ENCODE results near the gene QKI.
A peak's percentile ranks its signal among the peaks of the same experiment; 100 is the strongest.

QKI gene

DNA sequence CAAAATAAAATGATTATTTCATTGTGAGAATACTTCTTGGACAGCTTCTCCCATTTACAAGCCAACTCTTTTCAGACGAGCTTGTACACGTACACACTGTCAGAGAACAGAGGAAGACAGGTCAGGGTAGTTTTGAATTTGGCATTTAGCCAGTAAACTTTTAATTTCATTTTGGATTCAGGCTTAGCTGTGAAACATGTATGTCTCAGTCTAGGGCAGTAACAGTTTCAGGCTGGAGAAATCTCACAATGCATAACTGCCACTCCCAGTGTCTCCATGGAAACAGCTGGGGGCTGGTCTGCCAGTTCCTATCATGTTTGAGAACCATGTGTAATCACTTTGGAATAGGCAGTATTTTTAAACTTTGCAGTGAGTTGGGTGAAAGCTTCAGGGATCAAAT is 22.0 kb upstream of the QKI start:
- DNase-seq: no peak

DNA sequence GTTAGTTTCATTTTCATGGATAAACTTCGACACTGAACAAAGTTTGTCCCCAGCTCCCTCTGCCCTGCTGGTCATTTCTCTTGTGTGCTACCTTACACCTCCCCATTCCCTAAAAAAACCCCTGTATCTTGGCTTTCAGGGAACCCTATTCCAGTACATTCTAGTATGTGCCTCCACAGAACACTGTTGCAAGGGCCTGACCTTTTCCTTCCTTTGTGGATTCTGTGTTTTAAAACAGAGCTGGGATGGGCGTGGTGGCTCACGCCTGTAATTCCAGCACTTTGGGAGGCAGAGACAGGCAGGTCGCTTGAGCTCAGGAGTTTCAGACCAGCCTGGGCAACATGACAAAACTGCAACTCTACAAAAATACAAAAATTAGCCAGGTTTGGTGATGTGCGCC is 20.6 kb upstream of the QKI start:
- no peak for DNase-seq

DNA sequence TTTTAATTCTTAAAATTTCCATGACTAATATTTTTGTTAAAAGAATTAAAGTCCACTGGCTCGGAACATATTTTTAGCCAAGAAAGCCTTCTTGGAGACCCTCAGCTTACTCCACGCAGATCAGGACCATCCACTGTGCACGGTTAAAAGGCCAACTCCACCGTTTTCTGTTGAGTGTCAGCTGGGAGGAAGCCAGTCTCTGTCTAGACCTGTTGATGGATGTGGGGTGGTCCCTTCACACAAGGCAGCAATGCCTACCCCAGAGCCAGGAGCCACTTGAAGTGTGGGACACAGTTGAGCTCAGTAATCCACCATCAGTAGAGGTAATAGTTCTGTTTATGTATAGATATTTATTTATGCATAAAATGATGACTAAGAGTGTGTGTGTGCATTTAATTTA is 19.9 kb upstream of the QKI start:
- no peak for DNase-seq

DNA sequence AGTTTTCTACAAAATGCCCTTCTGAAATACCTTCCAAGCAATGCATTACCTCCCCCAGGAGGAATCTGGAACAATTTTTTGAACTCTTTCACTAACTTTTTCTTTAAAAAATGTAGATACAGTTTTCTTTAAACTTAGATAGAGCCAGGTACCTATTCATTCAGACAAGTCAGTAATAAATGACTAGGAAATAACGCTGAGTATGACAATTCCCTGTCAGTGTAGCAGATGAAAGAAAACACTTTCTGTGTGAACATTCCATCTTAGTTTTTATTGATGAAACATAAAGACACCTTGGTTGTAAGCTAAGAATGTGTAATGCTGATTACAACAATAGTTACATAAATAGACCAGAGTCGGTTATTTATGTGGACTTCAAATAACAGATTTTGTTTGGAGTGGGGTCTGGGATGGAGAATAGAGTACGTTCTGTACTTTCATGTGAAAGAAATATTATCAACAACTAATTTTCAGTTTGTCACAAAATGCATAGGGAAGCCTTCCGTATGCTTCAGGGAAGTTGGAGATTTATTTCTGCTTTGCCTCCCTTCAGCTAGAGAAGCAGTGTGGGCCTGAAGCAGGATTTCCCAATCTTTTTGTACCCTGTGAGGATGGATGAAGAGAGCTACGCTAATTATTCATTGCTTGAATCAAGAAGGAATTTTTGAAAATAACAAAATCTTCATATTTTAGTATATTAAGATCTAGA is 19.2 kb upstream of the QKI start:
- no peak for DNase-seq

DNA sequence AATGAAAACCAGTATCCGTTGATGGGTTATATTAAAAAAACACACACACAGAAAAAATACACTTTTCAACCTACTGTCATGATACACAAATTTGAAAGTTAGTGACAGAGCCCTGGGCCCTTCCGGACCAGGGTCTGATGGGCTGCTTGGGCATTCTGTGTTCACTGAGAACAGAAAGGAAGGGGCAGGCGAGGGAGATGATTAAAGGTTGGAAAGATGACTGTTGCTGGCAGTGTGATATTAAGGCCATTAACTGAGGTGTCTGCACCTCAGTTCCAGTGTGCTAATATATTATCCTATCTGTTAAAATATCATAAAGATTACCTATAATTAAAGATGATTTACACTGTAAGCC is 18.7 kb upstream of the QKI start:
- DNase-seq: no peak

DNA sequence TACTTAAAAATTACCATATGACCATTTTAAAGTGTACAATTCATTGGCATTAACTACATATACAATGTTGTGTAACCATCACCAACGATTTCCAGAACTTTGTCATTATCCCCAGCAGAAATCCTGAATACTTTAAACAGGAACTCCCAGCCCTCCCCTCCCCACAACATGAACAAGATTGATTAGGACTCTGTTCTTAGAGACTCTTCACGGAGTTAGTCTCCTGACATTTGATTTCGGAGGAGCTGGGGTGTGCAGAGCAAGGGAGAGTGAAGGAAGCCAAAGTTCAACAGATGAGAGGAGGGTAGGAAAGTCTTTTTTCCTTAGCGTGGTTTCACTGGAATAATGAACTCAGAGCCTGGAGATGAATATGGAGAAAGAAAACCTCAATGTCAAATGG is 17.2 kb upstream of the QKI start:
- no peak for DNase-seq

DNA sequence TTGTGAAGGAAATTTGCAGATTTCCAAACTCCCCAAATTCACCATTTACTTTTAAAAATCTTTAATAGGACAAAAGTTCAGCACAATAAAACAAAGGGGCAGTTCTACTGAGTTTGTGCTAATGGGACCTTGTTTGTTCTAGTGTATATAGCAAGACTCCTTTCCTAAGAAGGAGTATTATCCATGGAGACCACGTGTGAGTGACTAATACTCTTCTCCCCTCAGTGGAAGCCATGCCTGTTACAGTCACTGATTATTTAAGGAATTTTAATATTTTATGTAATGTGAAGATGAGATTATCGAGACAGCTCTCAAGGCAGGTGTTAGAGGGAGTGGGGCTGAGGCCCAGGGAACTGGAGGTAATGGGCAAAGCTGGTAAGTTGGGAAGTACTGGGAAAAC is 16.4 kb upstream of the QKI start:
- DNase-seq: no peak

DNA sequence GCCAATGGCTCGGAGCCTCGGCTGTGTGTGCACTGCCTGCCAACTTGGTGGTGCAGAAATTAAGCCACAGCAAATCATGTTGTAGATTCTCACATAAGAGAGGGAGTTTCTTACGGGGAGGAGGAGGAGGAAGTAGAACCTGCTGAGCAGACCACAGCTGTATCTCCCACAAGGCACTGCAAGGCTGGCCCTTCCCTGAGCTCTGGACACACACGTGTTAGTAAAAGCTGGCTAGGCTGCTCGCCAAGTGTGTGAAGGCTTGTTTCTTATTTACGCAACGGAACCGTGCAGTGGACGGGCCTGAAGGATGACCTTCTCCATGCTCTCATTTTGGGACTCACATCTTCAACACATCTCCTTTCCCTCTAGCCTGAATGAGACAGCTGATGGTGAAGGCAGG is 15.7 kb upstream of the QKI start:
- no peak for DNase-seq

DNA sequence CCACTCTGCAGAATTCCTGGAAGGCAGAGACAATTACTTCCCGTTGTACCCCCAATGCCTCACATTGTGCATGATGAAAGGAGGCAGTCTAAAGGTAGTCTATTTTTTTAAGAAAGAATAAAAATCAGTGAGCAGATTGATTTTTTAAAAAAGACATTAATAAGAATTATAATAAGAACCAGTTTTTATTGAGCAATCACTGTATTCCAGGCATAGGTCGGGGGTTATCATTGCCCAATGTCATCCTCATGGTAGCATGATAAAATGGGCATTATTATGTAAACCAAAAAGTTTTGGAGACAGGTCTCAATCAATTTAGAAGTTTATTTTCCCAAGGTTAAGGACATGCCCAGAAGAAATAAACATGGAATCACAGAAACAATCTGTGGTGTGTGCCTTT is 14.0 kb upstream of the QKI start:
- DNase-seq: no peak

DNA sequence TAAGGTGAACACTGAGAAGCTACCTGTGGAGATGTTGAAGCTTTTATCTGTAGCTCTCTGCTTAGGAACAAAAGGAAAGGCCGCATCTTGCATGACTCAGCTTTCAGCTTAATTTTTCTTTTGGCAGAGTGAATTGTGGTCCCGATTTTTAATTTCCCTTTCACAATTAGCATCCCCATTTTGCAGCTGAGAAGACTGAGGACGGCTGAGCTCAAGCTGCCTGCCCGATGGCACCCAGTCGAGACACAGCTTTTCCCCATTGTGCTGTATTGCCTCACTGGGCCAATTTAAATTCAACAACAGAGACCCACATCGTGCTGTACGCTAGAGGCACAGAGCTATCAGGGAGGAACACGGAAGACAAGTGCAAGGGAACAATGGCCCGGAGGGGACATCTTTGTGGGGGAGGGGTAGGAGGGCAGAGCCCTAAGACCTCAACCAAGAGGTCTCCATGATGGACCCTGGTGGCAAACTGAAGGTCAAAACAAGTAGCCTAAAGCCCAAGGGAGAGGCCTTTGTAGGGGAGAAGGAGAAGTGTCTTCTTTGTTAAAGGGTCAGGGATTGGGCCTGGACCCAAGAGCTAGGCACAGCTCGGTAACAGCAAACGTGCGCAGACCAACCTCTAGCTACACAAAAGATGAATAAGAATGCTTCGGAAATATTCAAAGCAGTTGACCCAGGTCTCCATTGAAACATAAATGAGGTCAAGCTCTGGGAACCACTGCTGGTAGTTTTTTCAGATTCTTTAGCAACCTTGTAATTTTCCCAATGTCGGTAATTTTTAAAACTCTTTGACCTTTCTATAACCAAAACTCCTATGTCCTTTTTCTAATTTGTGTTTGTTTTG is 13.3 kb upstream of the QKI start:
- DNase-seq: no peak

DNA sequence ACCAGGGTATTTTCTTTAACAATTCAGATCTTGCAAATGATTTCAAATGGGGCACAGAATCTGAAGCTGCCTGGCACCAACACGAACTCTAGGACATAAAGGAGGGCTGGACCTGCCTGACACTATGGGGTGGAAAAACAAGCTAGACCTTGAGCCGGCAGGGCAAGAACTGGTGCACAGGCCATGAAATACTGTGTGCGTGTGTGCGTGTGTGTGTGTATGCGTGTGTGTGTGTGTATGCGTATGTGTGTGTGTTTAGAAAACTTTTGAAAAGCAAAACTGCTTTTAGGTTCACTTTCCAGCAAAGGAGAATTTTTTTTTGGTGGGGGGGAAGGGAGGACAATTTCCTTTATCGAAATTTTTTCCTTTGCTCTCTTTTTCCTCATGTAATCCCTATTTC is 11.9 kb upstream of the QKI start:
- DNase-seq: no peak

DNA sequence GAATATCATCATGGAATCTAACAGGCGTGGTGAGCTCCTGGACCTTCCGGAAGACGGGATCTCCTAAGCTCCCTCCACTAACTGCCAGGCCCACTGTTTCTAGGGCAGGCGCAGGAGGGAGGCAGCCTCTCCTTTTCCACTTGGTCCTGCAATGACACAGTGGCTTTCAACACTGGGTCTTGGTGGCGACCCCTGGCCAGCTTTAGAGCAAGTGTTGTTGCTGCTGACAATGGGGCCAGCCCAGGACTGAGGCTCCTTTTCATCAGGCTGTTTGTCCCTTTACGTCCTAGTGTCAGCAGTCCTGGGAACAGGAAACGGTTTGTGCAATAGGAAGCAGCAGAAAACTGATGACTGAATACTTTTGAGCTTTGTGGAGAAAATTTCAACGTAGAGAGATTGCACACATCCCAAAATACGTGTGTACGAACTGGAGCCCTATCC is 9.7 kb upstream of the QKI start:
- no peak for DNase-seq

DNA sequence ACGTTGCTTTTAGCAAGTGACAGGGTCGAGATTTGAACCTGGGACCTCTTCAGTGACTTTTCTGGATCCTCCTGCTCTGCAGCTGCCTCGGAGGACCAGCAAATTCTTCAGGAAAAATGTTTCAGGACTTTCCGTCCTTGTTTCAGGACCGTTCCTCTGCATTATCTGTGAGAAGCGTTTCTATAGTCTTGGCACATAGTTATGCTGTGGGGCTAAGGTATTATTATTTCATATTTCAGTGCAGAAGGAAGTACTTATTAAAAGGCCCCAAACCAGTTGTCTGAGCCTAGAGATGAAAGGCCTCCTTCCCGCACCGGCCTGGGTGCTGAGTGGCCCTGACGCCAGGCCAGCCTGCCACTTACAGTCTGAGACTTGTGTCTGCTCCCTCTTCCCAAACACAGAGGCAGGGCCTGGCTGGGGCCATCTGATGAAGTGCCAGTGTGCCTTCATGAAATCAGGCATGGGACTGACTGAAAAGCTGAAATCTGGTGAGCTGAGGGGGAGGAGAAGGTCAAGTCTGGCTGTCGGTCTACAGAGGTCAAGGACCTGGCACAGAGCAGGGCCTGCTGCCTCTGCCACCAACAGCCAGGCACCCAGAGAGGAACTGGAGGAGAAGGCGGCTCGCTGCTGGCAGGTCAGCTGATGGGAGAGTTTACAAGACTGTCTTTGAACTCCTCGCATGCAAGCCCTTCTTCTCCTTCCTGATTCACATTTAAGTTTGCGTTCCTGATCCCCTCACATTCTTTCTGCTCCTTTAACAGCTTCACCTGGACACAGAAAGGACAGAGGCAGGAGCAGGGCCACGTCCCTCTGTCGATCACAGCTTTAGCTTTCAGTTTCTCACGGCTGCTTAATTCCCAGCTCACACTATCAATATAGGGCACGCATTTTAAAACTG is 8.9 kb upstream of the QKI start:
- no peak for DNase-seq

DNA sequence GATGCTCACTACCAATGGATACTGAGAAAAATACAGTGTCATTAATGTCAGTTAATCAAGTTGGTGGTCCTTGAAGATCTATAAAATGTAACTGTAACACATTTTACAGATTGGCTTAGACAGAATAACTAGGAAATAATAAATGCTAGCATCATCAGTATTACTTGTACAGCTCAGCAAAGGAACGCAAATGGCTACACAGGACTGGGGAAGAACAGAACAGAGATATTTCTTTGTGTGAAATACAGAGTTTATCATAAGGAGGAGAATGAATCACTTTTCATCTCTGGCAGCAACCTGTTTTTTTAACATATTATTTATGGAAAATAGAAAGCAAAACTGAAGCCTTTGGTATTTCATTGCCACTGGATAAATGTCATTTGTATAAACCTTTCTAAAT is 8.2 kb upstream of the QKI start:
- no peak for DNase-seq

DNA sequence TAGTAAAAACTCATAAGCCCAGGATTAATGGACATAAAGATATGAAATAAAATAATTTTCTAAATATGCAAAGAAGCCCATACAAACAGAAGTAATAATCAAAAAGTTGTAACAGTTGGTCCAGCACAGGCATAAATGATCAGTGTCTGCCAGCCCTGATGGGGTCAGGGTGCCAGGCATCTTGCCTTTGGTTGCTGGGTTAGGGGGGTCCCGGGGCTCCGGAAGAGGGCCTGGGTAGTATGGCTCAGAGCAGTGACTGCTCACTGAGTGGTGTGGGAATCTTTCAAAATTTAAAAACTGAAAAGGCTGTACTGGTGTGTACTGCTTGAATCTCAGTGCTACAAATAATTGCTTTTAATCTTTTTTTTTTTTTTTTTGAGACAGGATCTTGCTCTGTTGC is 7.7 kb upstream of the QKI start:
- no peak for DNase-seq

DNA sequence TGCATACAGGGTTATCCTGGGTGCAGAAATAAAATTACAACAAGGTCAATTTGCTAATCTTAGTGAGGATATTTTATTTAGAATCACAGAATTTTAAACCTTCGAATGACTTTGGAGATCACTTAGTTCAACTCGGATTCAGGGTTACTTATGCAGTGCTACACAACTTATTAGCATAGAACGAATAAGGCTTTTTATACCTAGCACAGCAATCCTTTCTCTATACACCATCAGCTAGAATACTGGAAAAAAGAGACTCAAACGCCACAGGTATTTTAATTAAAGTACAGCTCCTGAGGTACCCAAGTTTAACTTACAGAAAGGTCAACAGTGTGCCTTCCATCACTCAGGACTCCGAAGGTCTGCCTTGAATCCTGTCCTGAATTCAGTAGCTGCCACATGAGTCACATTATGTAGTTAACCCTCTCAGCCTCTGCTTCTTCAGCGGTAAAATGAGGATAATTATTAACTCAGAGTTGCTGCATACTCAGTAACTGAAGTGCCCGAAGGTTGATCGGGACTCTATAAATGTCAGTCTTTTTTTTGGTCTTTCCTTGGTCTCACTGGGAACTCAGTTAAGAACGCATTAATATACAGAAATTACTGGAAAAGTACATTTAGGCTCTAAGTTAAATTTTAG is 6.0 kb upstream of the QKI start:
- DNase-seq: no peak

DNA sequence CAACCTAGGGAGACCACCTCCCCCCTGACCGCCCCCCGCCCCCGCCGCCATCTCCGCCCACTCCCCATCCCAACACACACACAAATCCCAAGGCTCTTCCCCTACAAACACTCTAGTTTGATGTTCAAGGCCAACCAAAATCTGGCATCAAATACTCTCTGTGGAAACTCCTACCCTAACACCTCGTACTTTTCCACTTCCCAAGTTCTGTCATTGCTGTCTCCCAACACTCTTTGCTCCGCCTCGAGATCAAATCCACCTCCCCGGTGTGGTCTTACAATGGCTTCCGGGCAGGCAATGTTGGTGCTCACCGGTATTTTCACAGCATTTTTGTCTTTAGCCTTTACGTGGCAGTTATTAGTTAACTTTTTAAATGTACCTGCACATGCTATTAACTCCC is 4.8 kb upstream of the QKI start:
- DNase-seq: no peak

DNA sequence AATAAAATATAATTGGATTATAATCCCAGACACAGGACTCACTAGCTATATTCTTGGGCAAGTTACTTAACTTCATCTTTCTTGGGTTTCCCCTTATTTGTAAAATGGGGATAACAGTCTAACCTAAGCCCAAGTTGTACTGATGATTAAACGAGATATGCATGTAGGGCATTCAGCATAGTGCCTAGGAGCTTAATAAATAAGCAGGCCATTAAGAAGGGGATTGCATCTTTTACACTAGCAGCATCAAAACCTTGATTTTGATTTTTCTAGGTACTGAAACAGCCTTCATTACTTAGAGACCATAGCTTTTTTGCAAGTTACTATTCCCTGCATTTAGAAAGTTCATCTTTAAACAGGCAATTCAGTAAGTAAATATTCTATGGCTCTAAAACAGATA is 2.2 kb upstream of the QKI start:
- no peak for DNase-seq

DNA sequence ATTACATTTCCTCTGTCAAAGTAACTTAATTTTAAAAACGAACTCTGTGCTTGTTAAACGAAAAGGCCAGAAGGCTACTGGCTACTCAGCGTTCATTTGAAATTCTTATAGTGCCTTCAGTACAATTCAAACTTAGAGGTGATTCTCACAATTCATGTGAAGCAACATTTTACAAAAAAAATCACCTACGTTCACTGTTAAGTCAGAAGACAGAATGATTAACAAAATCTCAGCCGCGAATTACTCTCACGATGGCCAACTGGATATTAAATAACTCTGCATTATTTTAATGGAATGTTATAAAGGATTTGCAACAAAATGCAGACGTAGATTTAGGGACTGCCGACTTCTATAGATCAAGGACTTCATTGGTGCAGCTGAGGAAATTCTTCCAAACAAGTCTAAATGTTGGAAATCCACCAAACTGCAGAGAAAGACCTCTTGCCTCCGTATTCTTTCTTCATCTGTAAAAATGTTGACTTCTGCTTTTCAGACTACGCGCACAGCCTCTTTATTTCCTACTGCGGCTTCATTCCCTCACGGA is 1.6 kb upstream of the QKI start:
- DNase-seq: no peak

DNA sequence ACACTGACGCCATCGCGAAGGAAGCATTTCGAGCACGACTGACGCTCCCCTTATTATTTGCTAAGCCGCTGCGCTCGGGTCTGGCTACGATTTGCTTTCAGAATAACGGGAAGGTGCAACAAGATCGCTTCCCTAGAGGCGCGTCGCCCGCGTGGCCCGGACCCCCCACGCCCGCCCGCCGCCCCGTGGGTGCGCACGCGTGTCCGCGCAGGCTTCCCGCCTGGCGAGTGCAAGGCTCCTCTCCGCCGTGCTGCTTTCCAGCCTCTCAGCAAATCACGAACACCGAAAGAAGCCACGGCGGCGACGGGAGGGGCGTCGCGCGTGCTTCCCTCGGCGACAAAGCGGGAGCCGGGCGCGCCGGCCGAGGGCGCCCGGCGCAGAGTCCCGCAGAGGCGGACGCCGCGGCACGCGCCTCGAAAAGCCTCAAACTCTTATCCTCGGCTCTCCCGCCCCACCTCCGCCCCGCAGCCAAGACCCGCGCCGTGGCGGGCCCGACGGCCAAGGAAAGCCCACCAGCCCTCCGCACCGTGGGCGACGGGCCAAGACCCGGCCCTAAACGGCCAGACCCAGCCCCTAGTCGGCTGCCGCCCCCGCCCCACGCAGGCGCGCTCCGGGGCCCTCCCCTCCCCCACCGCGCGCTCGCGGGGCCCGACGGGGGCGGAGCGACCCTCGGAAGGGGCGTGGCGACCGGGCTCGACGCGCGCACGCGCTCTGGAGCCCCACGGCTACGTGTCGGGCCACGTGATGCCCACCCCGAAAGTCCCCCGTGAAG is 987 bp upstream of the QKI start:
- peak; percentile 35 to 58 for DNase-seq

DNA sequence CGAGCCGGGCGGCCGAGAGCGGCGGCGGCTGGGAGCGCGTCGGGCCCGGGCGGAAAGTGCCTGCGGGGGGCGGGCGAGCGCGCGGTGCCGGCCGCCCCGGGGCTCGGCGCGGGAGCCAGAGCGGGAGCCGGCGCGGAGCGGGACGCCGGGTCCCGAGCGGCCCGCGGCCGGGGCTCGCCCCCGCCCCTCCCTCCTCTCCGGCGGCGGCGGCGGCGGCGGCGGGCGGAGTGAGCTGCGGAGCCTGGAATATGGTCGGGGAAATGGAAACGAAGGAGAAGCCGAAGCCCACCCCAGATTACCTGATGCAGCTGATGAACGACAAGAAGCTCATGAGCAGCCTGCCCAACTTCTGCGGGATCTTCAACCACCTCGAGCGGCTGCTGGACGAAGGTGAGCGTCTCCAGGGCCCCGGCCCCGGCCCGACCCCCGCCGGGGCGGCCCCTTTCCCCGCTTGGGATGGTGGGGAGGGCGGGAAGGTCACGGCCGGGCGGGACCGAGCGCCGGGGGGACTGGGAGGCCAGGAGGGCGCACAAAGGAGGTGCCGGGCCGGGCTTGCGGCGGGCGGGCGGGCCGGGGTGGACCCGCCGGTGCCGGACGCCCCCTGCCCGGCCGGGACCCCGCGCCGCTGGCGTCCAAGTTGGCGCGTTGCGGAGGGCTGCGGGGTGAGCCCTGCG is 565 bp downstream of the QKI start:
- no peak for DNase-seq

Data from NCI-H187 (cell line).